ENCODE measurements around the gene MYO9B.

- TF ChIP-seq CTCF (IDR thresholded peaks at IDR 0.05) (no peak), MYC (IDR thresholded peaks at IDR 0.05; ENCODE audit: borderline replicate concordance, low read length) (no peak), USF2 (IDR thresholded peaks at IDR 0.05) (no peak), MAX (IDR thresholded peaks at IDR 0.05) (no peak), HOXB13 (CRISPR knock-in tag; IDR thresholded peaks at IDR 0.05; ENCODE audit: low read depth) (no peak), NPAS2 (CRISPR knock-in tag; IDR thresholded peaks at IDR 0.05; ENCODE audit: borderline replicate concordance) (no peak), REST (IDR thresholded peaks at IDR 0.05) (no peak), PBX3 (IDR thresholded peaks at IDR 0.05) (no peak), CEBPB (IDR thresholded peaks at IDR 0.05) (no peak), POLR2AphosphoS2 (conservative IDR thresholded peaks at IDR 0.05; ENCODE audit: low read length) (no peak), SMC3 (IDR thresholded peaks at IDR 0.05) (no peak)
Observed at GRCh38 chr19:17255150-17255621, 179.6 kb downstream of the MYO9B start.

Measured in A549 (cell line).